Right lobe of liver (tissue), 4 donors: ENCODE results near the gene SPIB.

Source experiments
- POLR2A ChIP-seq: fragments of 450-650 bp; IDR thresholded peaks from one replicate; pipeline ENCODE4 v1.6.1; 2017; ENCODE audit warnings: antibody characterized with exemption, mild to moderate bottlenecking
- TF ChIP-seq, protein P1 (sequence below), 4 donors: fragments of 200-600 bp in 3 of 4; fragments of 450-650 bp in 1 of 4; IDR thresholded peaks; one replicate each; pipeline versions ENCODE4 v1.5.1 to v1.8.0; 2016 to 2022; ENCODE audit warnings: antibody characterized with exemption in 4 of 4, mild to moderate bottlenecking in 2 of 4
- donor health status: DM: no; HTN: no; CAD: no.
- donor health status: DM: no; HTN: no; CAD: no.
- donor health status: DM: no; HTN: yes; CAD: no.

DNA sequence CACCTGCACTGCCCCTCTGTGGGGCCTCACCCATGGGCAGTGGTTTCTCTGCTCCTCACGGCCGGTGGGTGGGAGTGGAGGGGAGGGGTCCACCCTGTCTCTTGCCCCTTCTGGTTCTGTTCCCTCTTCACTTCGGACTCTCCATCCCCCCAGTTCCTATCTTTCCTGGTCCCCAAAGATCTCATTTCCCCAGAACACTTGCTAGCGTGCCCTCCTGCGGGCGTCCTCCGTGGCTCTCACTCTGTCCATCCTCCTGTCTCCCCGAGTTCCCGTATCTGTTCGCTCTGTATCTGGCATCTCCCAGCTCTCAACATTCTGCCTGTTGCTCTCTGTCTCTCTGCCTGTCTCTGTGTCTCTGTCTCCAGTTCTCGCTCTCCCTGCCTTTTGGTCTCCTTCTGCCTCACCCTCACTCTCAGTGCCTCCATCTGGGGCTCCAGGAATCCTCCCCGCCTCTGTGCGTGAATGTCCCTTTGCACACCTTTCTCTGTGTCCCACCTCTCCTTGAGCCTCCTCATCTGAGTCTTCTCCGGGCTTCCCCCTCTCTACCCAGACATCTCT is 363 bp downstream of the SPIB start:
- TF ChIP-seq, protein P1, sequence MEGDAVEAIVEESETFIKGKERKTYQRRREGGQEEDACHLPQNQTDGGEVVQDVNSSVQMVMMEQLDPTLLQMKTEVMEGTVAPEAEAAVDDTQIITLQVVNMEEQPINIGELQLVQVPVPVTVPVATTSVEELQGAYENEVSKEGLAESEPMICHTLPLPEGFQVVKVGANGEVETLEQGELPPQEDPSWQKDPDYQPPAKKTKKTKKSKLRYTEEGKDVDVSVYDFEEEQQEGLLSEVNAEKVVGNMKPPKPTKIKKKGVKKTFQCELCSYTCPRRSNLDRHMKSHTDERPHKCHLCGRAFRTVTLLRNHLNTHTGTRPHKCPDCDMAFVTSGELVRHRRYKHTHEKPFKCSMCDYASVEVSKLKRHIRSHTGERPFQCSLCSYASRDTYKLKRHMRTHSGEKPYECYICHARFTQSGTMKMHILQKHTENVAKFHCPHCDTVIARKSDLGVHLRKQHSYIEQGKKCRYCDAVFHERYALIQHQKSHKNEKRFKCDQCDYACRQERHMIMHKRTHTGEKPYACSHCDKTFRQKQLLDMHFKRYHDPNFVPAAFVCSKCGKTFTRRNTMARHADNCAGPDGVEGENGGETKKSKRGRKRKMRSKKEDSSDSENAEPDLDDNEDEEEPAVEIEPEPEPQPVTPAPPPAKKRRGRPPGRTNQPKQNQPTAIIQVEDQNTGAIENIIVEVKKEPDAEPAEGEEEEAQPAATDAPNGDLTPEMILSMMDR (IDR thresholded peaks at IDR 0.05), result no peak
- no peak for TF ChIP-seq POLR2A
